C4-2B (cell line): ENCODE results near the gene SLFN12L.

Experiments
- ZFX ChIP-seq: fragments of 450-650 bp; IDR thresholded peaks from 2 replicates; pipeline ENCODE4 v1.6.1; 2017
- TF ChIP-seq, protein P1 (sequence below): fragments of 450-650 bp; conservative IDR thresholded peaks from 2 replicates; pipeline ENCODE4 v1.5.1; 2017; ENCODE audit warnings: mild to moderate bottlenecking

DNA sequence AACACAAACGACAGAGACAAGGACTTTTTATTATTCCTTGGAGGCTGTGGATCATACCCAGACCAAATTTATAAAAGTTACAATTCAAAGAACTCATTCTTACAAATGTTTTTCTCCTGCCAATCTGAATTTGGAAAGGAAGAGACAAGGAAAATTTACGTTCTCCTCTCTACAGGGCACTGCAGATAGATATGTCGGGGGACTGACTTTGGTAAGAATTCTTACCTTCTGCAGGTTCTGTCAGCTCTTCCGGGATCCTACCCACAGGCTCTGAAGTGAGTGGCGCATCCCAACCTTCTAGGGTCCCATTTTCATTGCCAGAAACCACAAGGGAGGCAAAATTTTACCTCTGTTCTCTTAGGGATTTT is 2.2 kb upstream of the SLFN12L start:
- TF ChIP-seq, protein P1, sequence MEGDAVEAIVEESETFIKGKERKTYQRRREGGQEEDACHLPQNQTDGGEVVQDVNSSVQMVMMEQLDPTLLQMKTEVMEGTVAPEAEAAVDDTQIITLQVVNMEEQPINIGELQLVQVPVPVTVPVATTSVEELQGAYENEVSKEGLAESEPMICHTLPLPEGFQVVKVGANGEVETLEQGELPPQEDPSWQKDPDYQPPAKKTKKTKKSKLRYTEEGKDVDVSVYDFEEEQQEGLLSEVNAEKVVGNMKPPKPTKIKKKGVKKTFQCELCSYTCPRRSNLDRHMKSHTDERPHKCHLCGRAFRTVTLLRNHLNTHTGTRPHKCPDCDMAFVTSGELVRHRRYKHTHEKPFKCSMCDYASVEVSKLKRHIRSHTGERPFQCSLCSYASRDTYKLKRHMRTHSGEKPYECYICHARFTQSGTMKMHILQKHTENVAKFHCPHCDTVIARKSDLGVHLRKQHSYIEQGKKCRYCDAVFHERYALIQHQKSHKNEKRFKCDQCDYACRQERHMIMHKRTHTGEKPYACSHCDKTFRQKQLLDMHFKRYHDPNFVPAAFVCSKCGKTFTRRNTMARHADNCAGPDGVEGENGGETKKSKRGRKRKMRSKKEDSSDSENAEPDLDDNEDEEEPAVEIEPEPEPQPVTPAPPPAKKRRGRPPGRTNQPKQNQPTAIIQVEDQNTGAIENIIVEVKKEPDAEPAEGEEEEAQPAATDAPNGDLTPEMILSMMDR: peak; percentile 63
- TF ChIP-seq ZFX: no peak
